Panc1 (cell line): ENCODE measurements around the gene AATK.

Experiments
- POLR2AphosphoS5 ChIP-seq: IDR thresholded peaks from 2 replicates; pipeline ENCODE4 v1.6.1; 2012; ENCODE audit warnings: mild to moderate bottlenecking, low read depth, low read length, moderate library complexity
- TF ChIP-seq, protein P1 (sequence below): fragments of 450-650 bp; IDR thresholded peaks from 2 replicates; pipeline ENCODE4 v1.5.1; 2017; ENCODE audit warnings: mild to moderate bottlenecking

DNA sequence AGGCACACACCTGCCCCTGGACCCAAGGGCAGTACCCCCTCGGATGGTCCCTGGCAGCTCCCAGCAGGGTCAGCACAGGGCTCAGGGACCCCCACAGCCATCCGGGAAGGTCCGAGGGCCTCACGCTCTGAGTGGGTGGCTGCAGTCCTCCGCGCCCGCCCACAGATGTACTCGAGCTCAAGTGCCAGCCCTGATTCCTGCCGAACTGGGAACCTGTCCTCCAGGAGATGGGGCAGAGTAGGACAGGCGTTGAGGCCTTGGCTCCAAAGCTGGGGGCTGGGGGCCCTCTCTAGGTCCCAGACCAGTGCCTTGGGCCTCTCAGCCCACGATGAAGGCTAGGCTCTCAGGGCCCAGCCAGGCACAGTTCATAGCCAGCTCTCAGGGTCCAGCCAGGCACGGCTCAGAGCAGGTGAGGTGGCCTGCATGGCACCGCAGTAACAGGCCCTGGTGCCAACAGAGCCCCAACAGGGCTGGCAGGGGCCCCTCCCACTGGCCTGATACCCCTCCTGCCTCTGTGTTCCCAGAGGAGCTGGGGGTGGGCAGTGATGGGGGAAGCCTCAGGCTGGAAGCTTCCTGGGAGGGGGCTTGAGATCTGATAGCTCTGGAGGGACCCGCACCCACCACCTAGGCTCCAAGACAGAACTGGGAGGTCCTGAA is 36.2 kb downstream of the AATK start:
- no peak for TF ChIP-seq POLR2AphosphoS5
- TF ChIP-seq, protein P1, sequence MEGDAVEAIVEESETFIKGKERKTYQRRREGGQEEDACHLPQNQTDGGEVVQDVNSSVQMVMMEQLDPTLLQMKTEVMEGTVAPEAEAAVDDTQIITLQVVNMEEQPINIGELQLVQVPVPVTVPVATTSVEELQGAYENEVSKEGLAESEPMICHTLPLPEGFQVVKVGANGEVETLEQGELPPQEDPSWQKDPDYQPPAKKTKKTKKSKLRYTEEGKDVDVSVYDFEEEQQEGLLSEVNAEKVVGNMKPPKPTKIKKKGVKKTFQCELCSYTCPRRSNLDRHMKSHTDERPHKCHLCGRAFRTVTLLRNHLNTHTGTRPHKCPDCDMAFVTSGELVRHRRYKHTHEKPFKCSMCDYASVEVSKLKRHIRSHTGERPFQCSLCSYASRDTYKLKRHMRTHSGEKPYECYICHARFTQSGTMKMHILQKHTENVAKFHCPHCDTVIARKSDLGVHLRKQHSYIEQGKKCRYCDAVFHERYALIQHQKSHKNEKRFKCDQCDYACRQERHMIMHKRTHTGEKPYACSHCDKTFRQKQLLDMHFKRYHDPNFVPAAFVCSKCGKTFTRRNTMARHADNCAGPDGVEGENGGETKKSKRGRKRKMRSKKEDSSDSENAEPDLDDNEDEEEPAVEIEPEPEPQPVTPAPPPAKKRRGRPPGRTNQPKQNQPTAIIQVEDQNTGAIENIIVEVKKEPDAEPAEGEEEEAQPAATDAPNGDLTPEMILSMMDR, result no peak
